ENCODE results near the gene C19orf53. TPM values are rescaled to one million over a fixed set of nuclear protein-coding genes. Genes with fewer than 3 reads are reported as not detected.

C19orf53 gene
- total and polyA plus RNA-seq, 5 donors from 2014 or later = 61.2 to 244 (median 236) TPM

DNA sequence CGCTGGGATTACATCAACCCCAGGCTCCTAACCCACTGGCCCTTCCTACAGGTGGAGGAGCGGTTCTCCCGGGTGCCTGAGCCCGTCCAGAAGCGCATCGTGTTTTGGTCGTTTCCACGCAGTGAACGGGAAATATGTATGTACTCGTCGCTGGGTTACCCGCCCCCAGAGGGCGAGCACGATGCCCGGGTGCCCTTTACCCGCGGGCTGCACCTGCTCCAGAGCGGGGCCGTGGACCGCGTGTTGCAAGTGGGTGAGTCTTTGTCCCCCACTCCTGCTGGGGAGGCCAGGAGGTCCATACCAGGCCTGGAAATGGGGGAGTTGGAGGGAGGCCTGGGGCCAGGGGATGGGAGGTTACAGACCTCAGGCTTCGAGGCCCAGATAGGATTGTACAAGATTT, 25.4 kb downstream of the C19orf53 start:
- DNase-seq (no peak), ATAC-seq (ENCODE audit: low read depth in 2 of 2) (no peak)
- H3K27me3 Mint-ChIP-seq = no peaks in the 10 kb centered on the region
- no peaks in the 10 kb centered on the region for H3K9me3 ChIP-seq (ENCODE audit: control insufficient read depth in 2 of 2, low read length in 2 of 2)
- peaks cover 17% of the 10 kb centered on the region for H3K4me1 ChIP-seq (ENCODE audit: control insufficient read depth, insufficient read depth, low read length, poor library complexity, severe bottlenecking)
- H3K36me3 ChIP-seq (ENCODE audit: control insufficient read depth, insufficient read depth, low read length) = no peaks in the 10 kb centered on the region
- H3K27ac ChIP-seq (ENCODE audit: insufficient read depth, low read length, poor library complexity, severe bottlenecking) = no peak overlapping the region
- H3K27me3 ChIP-seq (ENCODE audit: control insufficient read depth, insufficient read depth, low read length) = no peaks in the 10 kb centered on the region
- H3K4me1 Mint-ChIP-seq = peaks cover 0 to 26% (median 10%) of the 10 kb centered on the region in 4 donors
- H3K4me3 Mint-ChIP-seq = no peak overlapping the region
- H3K36me3 Mint-ChIP-seq = no peaks in the 10 kb centered on the region
- no peak overlapping the region for H3K4me3 ChIP-seq (ENCODE audit: low read depth, low read length)
- H3K27ac Mint-ChIP-seq = no peak overlapping the region
- H3K9me3 Mint-ChIP-seq = no peaks in the 10 kb centered on the region

DNA sequence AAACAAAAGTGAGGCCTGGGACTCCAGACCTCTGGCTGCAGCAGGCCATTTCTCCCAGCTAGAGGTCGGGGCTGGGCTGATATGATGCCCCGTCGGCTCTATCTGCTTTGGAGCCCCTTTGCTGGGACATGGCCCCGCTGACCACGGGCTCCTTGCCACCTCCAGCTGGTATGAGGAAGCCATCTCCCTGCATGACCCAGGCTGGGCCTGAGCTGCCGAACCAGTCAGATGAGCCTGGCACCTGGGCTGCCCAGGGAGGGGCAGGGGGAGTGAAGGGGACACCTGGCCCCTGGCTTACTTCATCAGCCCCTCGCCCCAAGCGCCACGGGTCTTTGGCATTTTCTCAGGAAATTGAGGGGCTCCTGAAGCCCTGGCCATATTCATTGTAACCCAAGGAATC, 28.8 kb downstream of the C19orf53 start:
- peaks cover 0 to 4% (median under 1%) of the 10 kb centered on the region in 4 donors for H3K4me1 Mint-ChIP-seq

DNA sequence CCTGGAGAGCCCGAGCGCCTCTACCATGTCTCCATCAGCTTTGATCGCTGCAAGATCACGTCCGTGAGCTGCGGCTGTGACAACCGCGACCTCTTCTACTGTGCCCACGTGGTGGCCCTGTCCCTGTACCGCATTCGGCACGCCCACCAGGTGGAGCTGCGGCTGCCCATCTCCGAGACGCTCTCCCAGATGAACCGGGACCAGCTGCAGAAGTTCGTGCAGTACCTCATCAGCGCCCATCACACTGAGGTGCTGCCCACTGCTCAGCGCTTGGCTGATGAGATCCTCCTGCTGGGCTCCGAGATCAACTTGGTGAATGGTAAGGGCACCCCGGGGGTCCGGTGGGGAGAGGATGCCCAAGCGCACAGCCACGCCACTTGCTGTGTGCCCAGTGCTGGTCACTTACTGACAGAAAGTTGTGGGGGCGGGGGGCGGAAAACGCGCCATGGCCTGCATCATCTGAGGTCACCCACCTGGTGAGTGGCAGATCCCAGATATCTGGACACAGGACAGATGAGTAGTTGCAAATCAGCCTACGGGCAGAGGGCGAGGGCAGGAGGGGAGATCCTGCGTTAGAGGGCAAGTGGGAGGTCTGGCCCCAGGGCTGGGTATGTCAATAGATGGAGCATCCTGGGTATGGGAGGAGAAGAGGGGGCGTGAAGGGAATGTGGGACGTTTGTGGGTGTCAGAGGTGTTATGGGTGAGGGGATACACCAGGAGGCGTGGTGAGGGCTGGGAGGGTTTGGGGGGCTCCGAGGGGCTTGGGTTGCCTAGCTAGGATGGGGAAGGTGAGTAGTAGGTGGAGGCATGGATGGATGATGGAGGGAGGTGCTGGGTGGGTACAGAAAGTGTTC, 30.8 kb downstream of the C19orf53 start:
- Mint-ChIP-seq H3K27me3 (no peaks in the 10 kb centered on the region), H3K27ac (no peak overlapping the region), H3K36me3 (no peaks in the 10 kb centered on the region), H3K4me1 (peaks cover 0 to 4% (median under 1%) of the 10 kb centered on the region in 4 donors), H3K4me3 (no peak overlapping the region), H3K9me3 (no peaks in the 10 kb centered on the region)
- no peak overlapping the region for H3K27ac ChIP-seq (ENCODE audit: insufficient read depth, low read length, poor library complexity, severe bottlenecking)
- H3K4me1 ChIP-seq (ENCODE audit: control insufficient read depth, insufficient read depth, low read length, poor library complexity, severe bottlenecking) = no peaks in the 10 kb centered on the region
- no peak overlapping the region for H3K4me3 ChIP-seq (ENCODE audit: low read depth, low read length)
- peaks cover 4% of the 10 kb centered on the region for H3K36me3 ChIP-seq (ENCODE audit: control insufficient read depth, insufficient read depth, low read length)
- ATAC-seq (ENCODE audit: low read depth in 2 of 2) (no peak), DNase-seq (no peak)
- H3K27me3 ChIP-seq (ENCODE audit: control insufficient read depth, insufficient read depth, low read length) = no peaks in the 10 kb centered on the region
- H3K9me3 ChIP-seq (ENCODE audit: control insufficient read depth in 2 of 2, low read length in 2 of 2) = no peaks in the 10 kb centered on the region

More for the DNA sequence above, 28.8 kb downstream of the C19orf53 start:
- Mint-ChIP-seq H3K27me3 (no peaks in the 10 kb centered on the region), H3K9me3 (no peaks in the 10 kb centered on the region), H3K4me3 (no peak overlapping the region), H3K27ac (no peak overlapping the region), H3K36me3 (no peaks in the 10 kb centered on the region)
- Histone ChIP-seq H3K4me3 (ENCODE audit: low read depth, low read length) (no peak overlapping the region), H3K27me3 (ENCODE audit: control insufficient read depth, insufficient read depth, low read length) (no peaks in the 10 kb centered on the region), H3K27ac (ENCODE audit: insufficient read depth, low read length, poor library complexity, severe bottlenecking) (no peak overlapping the region), H3K4me1 (ENCODE audit: control insufficient read depth, insufficient read depth, low read length, poor library complexity, severe bottlenecking) (no peaks in the 10 kb centered on the region), H3K9me3 (ENCODE audit: control insufficient read depth in 2 of 2, low read length in 2 of 2) (no peaks in the 10 kb centered on the region), H3K36me3 (ENCODE audit: control insufficient read depth, insufficient read depth, low read length) (no peaks in the 10 kb centered on the region)
- DNase-seq (no peak), ATAC-seq (ENCODE audit: low read depth in 2 of 2) (no peak)

DNA sequence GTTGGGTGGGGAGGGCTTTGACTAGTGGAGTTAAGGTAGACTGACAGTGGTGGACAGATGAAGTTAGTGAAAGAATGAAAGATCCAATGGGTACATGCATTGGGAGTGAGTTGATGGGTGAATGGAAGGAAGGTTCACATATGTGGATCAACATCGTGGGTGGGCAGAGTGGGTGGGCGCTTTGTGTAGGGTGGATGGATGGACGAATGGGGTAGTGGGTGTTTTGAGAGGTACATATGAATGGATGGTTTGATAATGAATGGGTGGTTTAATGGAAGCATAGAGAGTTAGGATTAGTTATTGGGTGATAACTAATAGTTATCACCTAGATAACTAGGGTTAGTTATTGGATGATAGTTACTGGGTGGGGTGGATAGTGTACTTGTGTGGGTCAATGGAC, 32.5 kb downstream of the C19orf53 start:
- no peaks in the 10 kb centered on the region for H3K4me1 ChIP-seq (ENCODE audit: control insufficient read depth, insufficient read depth, low read length, poor library complexity, severe bottlenecking)
- peaks cover 4% of the 10 kb centered on the region for H3K36me3 ChIP-seq (ENCODE audit: control insufficient read depth, insufficient read depth, low read length)
- ATAC-seq (ENCODE audit: low read depth in 2 of 2) (no peak), DNase-seq (no peak)
- no peak overlapping the region for H3K27ac ChIP-seq (ENCODE audit: insufficient read depth, low read length, poor library complexity, severe bottlenecking)
- Mint-ChIP-seq H3K9me3 (no peaks in the 10 kb centered on the region), H3K4me1 (peaks cover 0 to 2% (median under 1%) of the 10 kb centered on the region in 4 donors), H3K27ac (no peak overlapping the region), H3K27me3 (no peaks in the 10 kb centered on the region), H3K4me3 (no peak overlapping the region), H3K36me3 (no peaks in the 10 kb centered on the region)
- H3K27me3 ChIP-seq (ENCODE audit: control insufficient read depth, insufficient read depth, low read length) = no peaks in the 10 kb centered on the region
- H3K9me3 ChIP-seq (ENCODE audit: control insufficient read depth in 2 of 2, low read length in 2 of 2) = no peaks in the 10 kb centered on the region
- H3K4me3 ChIP-seq (ENCODE audit: low read depth, low read length) = no peak overlapping the region

DNA sequence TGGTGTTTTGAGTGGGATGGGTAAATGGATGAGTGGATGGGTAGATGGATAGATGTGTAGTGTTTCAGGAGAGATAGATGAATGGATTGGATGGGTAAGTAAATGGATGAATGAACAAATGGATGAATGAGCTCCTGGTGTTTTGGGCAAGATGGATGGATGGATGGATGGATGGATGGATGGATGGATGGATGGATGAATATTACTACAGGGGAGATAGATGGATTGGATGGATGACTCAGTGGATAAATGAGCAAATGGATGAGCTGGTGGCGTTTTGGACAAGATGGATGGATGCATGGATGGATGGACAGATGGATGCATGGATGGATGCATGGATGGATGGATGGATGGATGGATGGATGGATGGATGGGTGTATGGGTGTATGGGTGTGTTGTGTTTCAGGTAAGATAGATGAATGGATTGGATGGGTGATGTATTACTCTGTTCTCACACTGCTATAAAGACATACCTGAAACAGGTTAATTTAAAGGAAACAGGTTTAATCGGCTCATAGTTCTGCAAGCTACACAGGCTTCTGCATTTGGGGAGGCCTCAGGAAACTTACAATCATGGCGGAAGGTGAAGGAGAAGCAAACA, 33.3 kb downstream of the C19orf53 start:
- Histone ChIP-seq H3K4me3 (ENCODE audit: low read depth, low read length) (no peak overlapping the region), H3K9me3 (ENCODE audit: control insufficient read depth in 2 of 2, low read length in 2 of 2) (no peaks in the 10 kb centered on the region), H3K4me1 (ENCODE audit: control insufficient read depth, insufficient read depth, low read length, poor library complexity, severe bottlenecking) (no peaks in the 10 kb centered on the region), H3K27me3 (ENCODE audit: control insufficient read depth, insufficient read depth, low read length) (no peaks in the 10 kb centered on the region), H3K27ac (ENCODE audit: insufficient read depth, low read length, poor library complexity, severe bottlenecking) (no peak overlapping the region), H3K36me3 (ENCODE audit: control insufficient read depth, insufficient read depth, low read length) (peaks cover 4% of the 10 kb centered on the region)
- ATAC-seq (ENCODE audit: low read depth in 2 of 2) (no peak), DNase-seq (no peak)
- Mint-ChIP-seq H3K4me3 (no peak overlapping the region), H3K36me3 (no peaks in the 10 kb centered on the region), H3K27me3 (no peaks in the 10 kb centered on the region), H3K9me3 (no peaks in the 10 kb centered on the region), H3K27ac (no peak overlapping the region), H3K4me1 (peaks cover 0 to 2% (median under 1%) of the 10 kb centered on the region in 4 donors)

DNA sequence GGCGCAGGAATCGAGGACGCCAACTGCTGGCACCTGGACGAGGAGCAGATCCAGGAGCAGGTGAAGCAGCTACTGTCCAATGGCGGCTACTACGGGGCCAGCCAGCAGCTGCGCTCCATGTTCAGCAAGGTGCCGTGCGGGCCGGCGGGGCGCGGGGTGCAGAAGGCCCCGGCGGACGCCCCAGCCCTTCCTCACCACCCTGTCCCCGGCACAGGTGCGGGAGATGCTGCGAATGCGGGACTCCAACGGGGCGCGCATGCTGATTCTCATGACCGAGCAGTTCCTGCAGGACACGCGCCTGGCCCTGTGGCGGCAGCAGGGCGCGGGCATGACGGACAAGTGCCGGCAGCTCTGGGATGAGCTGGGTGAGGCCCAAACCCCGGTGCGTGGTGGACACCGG, 34.6 kb downstream of the C19orf53 start:
- peaks cover 0 to 2% (median 0%) of the 10 kb centered on the region in 4 donors for H3K4me1 Mint-ChIP-seq
- Histone ChIP-seq H3K27ac (ENCODE audit: insufficient read depth, low read length, poor library complexity, severe bottlenecking) (no peak overlapping the region), H3K4me1 (ENCODE audit: control insufficient read depth, insufficient read depth, low read length, poor library complexity, severe bottlenecking) (no peaks in the 10 kb centered on the region), H3K9me3 (ENCODE audit: control insufficient read depth in 2 of 2, low read length in 2 of 2) (no peaks in the 10 kb centered on the region), H3K4me3 (ENCODE audit: low read depth, low read length) (no peak overlapping the region), H3K27me3 (ENCODE audit: control insufficient read depth, insufficient read depth, low read length) (no peaks in the 10 kb centered on the region), H3K36me3 (ENCODE audit: control insufficient read depth, insufficient read depth, low read length) (peaks cover 4% of the 10 kb centered on the region)
- ATAC-seq (ENCODE audit: low read depth in 2 of 2) (no peak), DNase-seq (no peak)
- no peak overlapping the region for H3K4me3 Mint-ChIP-seq
- H3K27me3 Mint-ChIP-seq = no peaks in the 10 kb centered on the region
- H3K36me3 Mint-ChIP-seq = no peaks in the 10 kb centered on the region
- no peak overlapping the region for H3K27ac Mint-ChIP-seq
- H3K9me3 Mint-ChIP-seq = no peaks in the 10 kb centered on the region

DNA sequence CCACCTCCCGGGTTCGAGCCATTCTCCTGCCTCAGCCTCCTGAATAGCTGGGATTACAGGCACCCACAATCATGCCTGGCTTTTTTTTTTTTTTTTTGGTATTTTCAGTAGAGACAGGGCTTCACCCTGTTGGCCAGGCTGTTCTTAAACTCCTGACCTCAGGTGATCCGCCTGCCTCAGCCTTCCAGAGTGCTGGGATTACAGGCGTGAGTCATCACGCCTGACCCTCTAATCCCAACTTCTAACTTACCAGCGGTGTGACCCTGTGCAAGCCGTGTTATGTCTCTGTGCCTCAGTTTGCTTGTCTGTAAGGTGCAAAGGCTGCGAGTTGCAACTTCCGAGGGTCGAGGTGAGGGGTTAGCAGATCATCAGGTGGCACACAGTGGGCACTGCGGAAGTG, 38.3 kb downstream of the C19orf53 start:
- Histone ChIP-seq H3K36me3 (ENCODE audit: control insufficient read depth, insufficient read depth, low read length) (peaks cover 4% of the 10 kb centered on the region), H3K27ac (ENCODE audit: insufficient read depth, low read length, poor library complexity, severe bottlenecking) (no peak overlapping the region), H3K4me3 (ENCODE audit: low read depth, low read length) (no peak overlapping the region), H3K27me3 (ENCODE audit: control insufficient read depth, insufficient read depth, low read length) (no peaks in the 10 kb centered on the region), H3K9me3 (ENCODE audit: control insufficient read depth in 2 of 2, low read length in 2 of 2) (no peaks in the 10 kb centered on the region), H3K4me1 (ENCODE audit: control insufficient read depth, insufficient read depth, low read length, poor library complexity, severe bottlenecking) (no peaks in the 10 kb centered on the region)
- DNase-seq = no peak
- Mint-ChIP-seq H3K36me3 (peaks cover 5% of the 10 kb centered on the region), H3K4me1 (no peaks in the 10 kb centered on the region), H3K9me3 (no peaks in the 10 kb centered on the region), H3K27me3 (no peaks in the 10 kb centered on the region), H3K4me3 (no peak overlapping the region), H3K27ac (no peak overlapping the region)
- ATAC-seq (ENCODE audit: low read depth in 2 of 2) = no peak

DNA sequence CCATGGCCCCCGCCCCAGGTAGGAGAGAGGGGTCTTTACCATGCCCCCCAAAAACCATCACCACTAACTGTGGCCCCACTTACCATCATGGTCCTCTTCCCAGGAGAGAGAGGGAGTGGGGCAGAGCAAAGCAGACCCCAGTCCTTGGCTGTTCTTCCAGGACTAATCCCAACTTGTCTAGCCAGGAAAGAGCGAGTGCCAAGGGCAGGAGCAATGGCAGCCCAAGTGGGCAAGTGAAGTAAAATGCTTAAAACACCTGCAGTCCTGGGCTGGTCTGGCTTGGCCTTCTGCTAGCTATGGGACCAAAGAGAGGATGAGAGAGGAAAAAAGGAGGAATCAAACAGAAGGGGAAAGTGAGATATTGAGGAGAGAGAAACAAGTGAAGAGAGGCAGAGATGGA, 38.9 kb downstream of the C19orf53 start:
- no peak overlapping the region for H3K27ac ChIP-seq (ENCODE audit: insufficient read depth, low read length, poor library complexity, severe bottlenecking)
- Mint-ChIP-seq H3K27ac (no peak overlapping the region), H3K4me3 (no peak overlapping the region), H3K27me3 (no peaks in the 10 kb centered on the region), H3K4me1 (no peaks in the 10 kb centered on the region), H3K9me3 (no peaks in the 10 kb centered on the region), H3K36me3 (peaks cover 5% of the 10 kb centered on the region)
- no peaks in the 10 kb centered on the region for H3K27me3 ChIP-seq (ENCODE audit: control insufficient read depth, insufficient read depth, low read length)
- H3K4me3 ChIP-seq (ENCODE audit: low read depth, low read length) = no peak overlapping the region
- H3K9me3 ChIP-seq (ENCODE audit: control insufficient read depth in 2 of 2, low read length in 2 of 2) = no peaks in the 10 kb centered on the region
- no peaks in the 10 kb centered on the region for H3K4me1 ChIP-seq (ENCODE audit: control insufficient read depth, insufficient read depth, low read length, poor library complexity, severe bottlenecking)
- peaks cover 4% of the 10 kb centered on the region for H3K36me3 ChIP-seq (ENCODE audit: control insufficient read depth, insufficient read depth, low read length)
- DNase-seq (no peak), ATAC-seq (ENCODE audit: low read depth in 2 of 2) (no peak)
